GM18517 (cell line): Measurements from ENCODE around the gene TMEM62.
"Not testable (repeated sequence)": the region's sequence is repeated elsewhere in the genome, so short reads cannot be mapped to it uniquely, and the experiment has no call there.

ENCODE experiments used
- ATAC-seq: cut with Tn5 transposase; IDR thresholded peaks from one replicate; pipeline ENCODE4 v1.9.1; 2021; ENCODE audit warnings: mild to moderate bottlenecking, moderate library complexity; ENCODE audit not compliant: unreplicated experiment

The TMEM62 gene

GRCh38 chr15:43118829-43119228 lies 14.6 kb upstream of the TMEM62 start:
- ATAC-seq: no peak

- no peak for ATAC-seq
Measured at GRCh38 chr15:43121863-43122262, 11.5 kb upstream of the TMEM62 start.

GRCh38 chr15:43125100-43125661 lies 8.2 kb upstream of the TMEM62 start:
- ATAC-seq: no peak

- no peak for ATAC-seq
Measured at GRCh38 chr15:43126356-43126755, 7.0 kb upstream of the TMEM62 start.

GRCh38 chr15:43127752-43128151 lies 5.6 kb upstream of the TMEM62 start:
- no peak for ATAC-seq

- not testable (repeated sequence) for ATAC-seq
Measured at GRCh38 chr15:43128174-43128979, 5.0 kb upstream of the TMEM62 start.

GRCh38 chr15:43128980-43129335 lies 4.4 kb upstream of the TMEM62 start:
- ATAC-seq: no peak

- no peak for ATAC-seq
Measured at GRCh38 chr15:43132830-43133429, 456 bp upstream of the TMEM62 start.

GRCh38 chr15:43134157-43134635 lies 810 bp downstream of the TMEM62 start:
- ATAC-seq: no peak

- no peak for ATAC-seq
Measured at GRCh38 chr15:43135351-43135750, 2.0 kb downstream of the TMEM62 start.

GRCh38 chr15:43143203-43143941 lies 10.0 kb downstream of the TMEM62 start:
- ATAC-seq: no peak

GRCh38 chr15:43144512-43144911 lies 11.1 kb downstream of the TMEM62 start:
- no peak for ATAC-seq

GRCh38 chr15:43146184-43146583 lies 12.8 kb downstream of the TMEM62 start:
- ATAC-seq: no peak

- ATAC-seq: no peak
Measured at GRCh38 chr15:43150191-43150929, 17.0 kb downstream of the TMEM62 start.

- no peak for ATAC-seq
Measured at GRCh38 chr15:43151688-43152087, 18.3 kb downstream of the TMEM62 start.

- no peak for ATAC-seq
Measured at GRCh38 chr15:43153269-43153668, 19.9 kb downstream of the TMEM62 start.

- ATAC-seq: no peak
Measured at GRCh38 chr15:43165801-43166325, 32.5 kb downstream of the TMEM62 start.

GRCh38 chr15:43167261-43167660 lies 33.9 kb downstream of the TMEM62 start:
- not testable (repeated sequence) for ATAC-seq

GRCh38 chr15:43168192-43169107 lies 35.1 kb downstream of the TMEM62 start:
- no peak for ATAC-seq
